ENCODE measurements around the gene CCDC148. TPM values are rescaled to one million over a fixed set of nuclear protein-coding genes. Genes with fewer than 3 reads are reported as not detected.

Gene CCDC148
- total RNA-seq, 1 donor from 2014 or later: 9.3 TPM

GRCh38 chr2:158297606-158298005 lies 158.9 kb downstream of the CCDC148 start:
- Mint-ChIP-seq H3K27ac (no peak overlapping the region), H3K4me1 (no peaks in the 10 kb centered on the region), H3K36me3 (no peaks in the 10 kb centered on the region), H3K27me3 (ENCODE audit: insufficient read depth, low read depth) (no peaks in the 10 kb centered on the region), H3K9me3 (no peaks in the 10 kb centered on the region), H3K4me3 (no peak overlapping the region)
- H3K36me3 ChIP-seq: no peaks in the 10 kb centered on the region
- no peak overlapping the region for H3K4me2 ChIP-seq
- H3K9ac ChIP-seq: no peak overlapping the region
- no peaks in the 10 kb centered on the region for H3K79me2 ChIP-seq (ENCODE audit: low read depth)
- DNase-seq (ENCODE audit: low spot score): no peak
- no peak overlapping the region for H2AFZ ChIP-seq (replicated peaks)
- H3K27ac ChIP-seq: no peak overlapping the region
- no peaks in the 10 kb centered on the region for H3K9me3 ChIP-seq (ENCODE audit: low read depth)
- H3K4me3 ChIP-seq: no peak overlapping the region
- no peaks in the 10 kb centered on the region for H4K20me1 ChIP-seq (ENCODE audit: low read depth)
- H3K27me3 ChIP-seq: no peaks in the 10 kb centered on the region
- H3K4me1 ChIP-seq: no peaks in the 10 kb centered on the region
- H3F3A ChIP-seq (ENCODE audit: low read depth): no peaks in the 10 kb centered on the region
- TF ChIP-seq EZH2phosphoT487 (IDR thresholded peaks at IDR 0.05) (no peak), EZH2 (IDR thresholded peaks at IDR 0.05) (no peak), CTCF (IDR thresholded peaks at IDR 0.05) (no peak)

- Histone ChIP-seq H3K9me3 (ENCODE audit: low read depth) (no peaks in the 10 kb centered on the region), H3F3A (ENCODE audit: low read depth) (no peaks in the 10 kb centered on the region), H3K27ac (no peak overlapping the region), H3K4me2 (no peak overlapping the region), H3K79me2 (ENCODE audit: low read depth) (no peaks in the 10 kb centered on the region), H3K36me3 (no peaks in the 10 kb centered on the region), H3K9ac (no peak overlapping the region), H2AFZ (replicated peaks) (no peak overlapping the region), H4K20me1 (ENCODE audit: low read depth) (no peaks in the 10 kb centered on the region), H3K4me3 (no peak overlapping the region), H3K4me1 (no peaks in the 10 kb centered on the region), H3K27me3 (no peaks in the 10 kb centered on the region)
- H3K9me3 Mint-ChIP-seq: no peaks in the 10 kb centered on the region
- H3K36me3 Mint-ChIP-seq: no peaks in the 10 kb centered on the region
- no peak overlapping the region for H3K4me3 Mint-ChIP-seq
- no peaks in the 10 kb centered on the region for H3K27me3 Mint-ChIP-seq (ENCODE audit: insufficient read depth, low read depth)
- no peak overlapping the region for H3K27ac Mint-ChIP-seq
- TF ChIP-seq CTCF (IDR thresholded peaks at IDR 0.05): no peak
- no peak for TF ChIP-seq EZH2phosphoT487 (IDR thresholded peaks at IDR 0.05)
- no peak for TF ChIP-seq EZH2 (IDR thresholded peaks at IDR 0.05)
- H3K4me1 Mint-ChIP-seq: no peaks in the 10 kb centered on the region
- DNase-seq (ENCODE audit: low spot score): no peak
These were observed 159.4 kb downstream of the CCDC148 start for GRCh38 chr2:158297120-158297519.

GRCh38 chr2:158293722-158294121 lies 162.8 kb downstream of the CCDC148 start:
- H4K20me1 ChIP-seq (ENCODE audit: low read depth): no peaks in the 10 kb centered on the region
- no peak overlapping the region for H3K4me3 Mint-ChIP-seq
- no peaks in the 10 kb centered on the region for H3K36me3 ChIP-seq
- no peak overlapping the region for H3K9ac ChIP-seq
- no peaks in the 10 kb centered on the region for H3K9me3 ChIP-seq (ENCODE audit: low read depth)
- no peak overlapping the region for H3K4me2 ChIP-seq
- H3K27ac ChIP-seq: no peak overlapping the region
- H3K36me3 Mint-ChIP-seq: no peaks in the 10 kb centered on the region
- no peak for TF ChIP-seq EZH2 (IDR thresholded peaks at IDR 0.05)
- TF ChIP-seq CTCF (IDR thresholded peaks at IDR 0.05): no peak
- no peak for TF ChIP-seq EZH2phosphoT487 (IDR thresholded peaks at IDR 0.05)
- no peaks in the 10 kb centered on the region for H3F3A ChIP-seq (ENCODE audit: low read depth)
- no peak overlapping the region for H3K4me3 ChIP-seq
- H3K79me2 ChIP-seq (ENCODE audit: low read depth): no peaks in the 10 kb centered on the region
- H3K4me1 Mint-ChIP-seq: no peaks in the 10 kb centered on the region
- no peaks in the 10 kb centered on the region for H3K9me3 Mint-ChIP-seq
- no peak for DNase-seq (ENCODE audit: low spot score)
- no peak overlapping the region for H3K27ac Mint-ChIP-seq
- H3K4me1 ChIP-seq: no peaks in the 10 kb centered on the region
- H2AFZ ChIP-seq (replicated peaks): no peak overlapping the region
- H3K27me3 ChIP-seq: no peaks in the 10 kb centered on the region
- H3K27me3 Mint-ChIP-seq (ENCODE audit: insufficient read depth, low read depth): no peaks in the 10 kb centered on the region

Measured in neural progenitor cell (in vitro differentiated cells).